Measurements from ENCODE around the gene TRIM74. TPM values are rescaled to one million over a fixed set of nuclear protein-coding genes. Genes with fewer than 3 reads are reported as not detected.
A peak's percentile ranks its signal among the peaks of the same experiment; 100 is the strongest.
"Not testable (repeated sequence)": the region's sequence is repeated elsewhere in the genome, so short reads cannot be mapped to it uniquely, and the experiment has no call there.

Gene TRIM74
- not detected for total RNA-seq

DNA sequence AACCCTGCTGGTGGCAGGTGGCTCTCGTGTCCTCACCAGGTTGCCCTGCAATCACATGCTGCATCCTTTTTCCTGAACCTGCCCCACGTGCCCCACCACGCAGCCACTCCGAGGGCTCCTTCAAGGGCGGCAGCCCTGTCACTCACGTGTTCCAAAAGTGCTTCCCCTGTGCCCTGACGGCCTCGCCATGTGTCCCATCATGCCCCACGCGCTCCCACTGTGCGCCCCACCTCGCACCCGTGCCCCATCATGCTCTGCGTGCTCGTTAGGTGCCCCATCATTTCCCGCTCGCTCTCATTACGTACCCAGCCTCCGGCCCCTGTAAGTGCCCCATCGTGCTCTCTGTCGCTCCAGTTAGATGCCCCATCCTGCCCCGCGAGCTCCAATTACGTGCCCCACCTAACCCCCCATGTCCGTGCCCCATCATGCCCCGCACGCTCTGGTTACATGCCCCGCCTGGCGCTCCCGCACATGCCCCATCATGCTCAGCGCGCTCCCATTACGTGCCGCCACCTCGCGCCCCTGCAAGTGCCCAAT lies at the start of gene TRIM74:
TRIM74 (minus strand) TSS at position 487 of the 537 bp plus-strand sequence. CDS start 3,309 bp downstream, outside the sequence.
- ATAC-seq: peak; percentile 45

GRCh38 chr7:73006491-73006890 lies 37.2 kb upstream of the TRIM74 start:
- ATAC-seq: not testable (repeated sequence)

DNA sequence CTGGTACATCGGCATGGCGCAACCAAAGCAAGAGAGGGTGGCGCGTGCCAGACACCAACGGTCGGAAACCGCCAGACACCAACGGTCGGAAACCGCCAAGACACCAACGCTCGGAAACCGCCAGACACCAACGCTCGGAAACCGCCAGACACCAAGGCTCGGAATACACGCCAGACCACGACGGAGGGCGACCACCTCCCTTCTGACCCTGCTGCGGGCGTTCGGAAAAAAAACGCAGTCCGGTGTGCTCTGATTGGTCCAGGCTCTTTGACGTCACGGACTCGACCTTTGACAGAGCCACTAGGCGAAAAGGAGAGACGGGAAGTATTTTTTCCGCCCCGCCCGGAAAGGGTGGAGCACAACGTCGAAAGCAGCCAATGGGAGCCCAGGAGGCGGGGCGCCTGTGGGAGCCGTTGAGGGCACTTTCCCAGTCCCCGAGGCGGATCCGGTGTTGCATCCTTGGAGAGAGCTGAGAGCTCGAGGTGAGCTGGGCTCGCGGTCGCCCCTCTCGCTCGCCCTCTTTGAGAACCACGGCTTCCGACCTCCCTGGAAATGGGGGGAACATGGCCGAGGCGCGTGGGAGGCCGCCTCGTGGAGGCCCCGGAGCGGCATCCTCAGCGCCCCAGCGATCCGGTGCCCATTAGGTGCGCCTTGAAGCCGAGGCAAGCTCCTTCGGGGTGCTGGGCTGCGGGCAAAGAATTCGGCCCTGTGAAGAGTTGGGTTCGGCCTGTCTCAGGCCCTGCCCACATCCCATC lies 36.6 kb upstream of the TRIM74 start:
- ATAC-seq: peak; percentile 96

GRCh38 chr7:73005356-73005692 lies 36.1 kb upstream of the TRIM74 start:
- ATAC-seq: peak; percentile 96

- ATAC-seq: not testable (repeated sequence)
Observed at GRCh38 chr7:72997887-72998468, 28.7 kb upstream of the TRIM74 start.

GRCh38 chr7:72997447-72997846 lies 28.2 kb upstream of the TRIM74 start:
- peak; percentile 20 for ATAC-seq

DNA sequence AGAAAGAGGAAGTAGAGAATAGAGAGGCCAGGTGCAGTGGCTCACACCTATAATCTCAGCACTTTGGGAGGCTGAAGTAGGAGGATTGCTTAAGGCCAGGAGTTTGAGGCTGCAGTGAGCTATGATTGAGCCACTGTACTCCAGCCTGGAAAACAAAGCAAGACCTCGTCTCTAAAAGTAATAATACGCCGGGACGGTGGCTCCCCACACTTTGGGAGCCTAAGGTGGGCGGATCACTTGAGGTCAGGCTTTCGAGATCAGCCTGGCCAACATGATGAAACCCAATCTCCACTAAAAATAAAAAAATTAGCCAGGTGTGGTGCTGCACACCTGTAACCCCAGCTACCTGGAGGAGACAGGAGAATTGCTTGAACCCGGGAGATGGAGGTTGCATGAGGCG lies 26.2 kb upstream of the TRIM74 start:
- not testable (repeated sequence) for ATAC-seq

- ATAC-seq: peak; percentile 65
Observed at GRCh38 chr7:72990146-72990913, 21.1 kb upstream of the TRIM74 start.

DNA sequence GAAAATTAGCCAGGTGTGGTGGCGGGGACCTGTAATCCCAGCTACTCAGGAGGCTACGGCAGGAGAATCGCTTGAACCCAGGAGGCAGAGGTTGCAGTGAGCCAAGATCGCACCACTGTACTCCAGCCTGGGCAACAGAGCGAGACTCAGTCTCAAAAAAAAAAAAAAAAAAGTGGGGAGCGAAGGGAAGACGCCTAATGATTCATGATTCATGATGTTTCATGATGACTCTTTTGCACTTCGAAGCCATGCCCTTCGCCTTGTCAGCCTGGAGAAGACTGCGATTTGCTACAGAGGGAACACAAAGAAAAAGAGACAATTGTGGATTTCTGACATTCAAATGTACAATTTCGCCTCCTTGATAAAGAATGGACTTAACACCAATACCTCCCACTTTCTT lies 12.8 kb upstream of the TRIM74 start:
- ATAC-seq: peak; percentile 63

GRCh38 chr7:72980382-72980781 lies 11.1 kb upstream of the TRIM74 start:
- not testable (repeated sequence) for ATAC-seq

DNA sequence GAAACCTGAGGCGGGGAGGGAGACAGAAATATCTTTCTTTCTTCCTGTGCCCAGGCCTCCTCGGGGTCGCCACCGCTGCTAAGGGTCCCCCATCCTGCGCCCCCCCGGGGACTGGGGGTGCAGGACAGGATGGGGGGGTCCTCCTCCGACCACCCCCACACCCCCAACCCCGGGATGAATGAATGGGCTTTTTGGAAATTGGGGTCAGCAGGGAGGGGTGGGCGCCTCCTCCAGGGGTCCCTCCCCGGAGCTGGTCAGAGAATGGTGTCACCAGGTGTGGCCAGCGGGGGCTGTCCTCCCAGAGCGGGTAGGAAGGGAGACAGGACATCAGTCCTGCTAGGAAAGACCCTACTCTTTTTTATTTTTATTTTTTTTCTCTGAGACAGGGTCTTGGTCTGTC lies 7.2 kb upstream of the TRIM74 start:
- ATAC-seq: not testable (repeated sequence)

DNA sequence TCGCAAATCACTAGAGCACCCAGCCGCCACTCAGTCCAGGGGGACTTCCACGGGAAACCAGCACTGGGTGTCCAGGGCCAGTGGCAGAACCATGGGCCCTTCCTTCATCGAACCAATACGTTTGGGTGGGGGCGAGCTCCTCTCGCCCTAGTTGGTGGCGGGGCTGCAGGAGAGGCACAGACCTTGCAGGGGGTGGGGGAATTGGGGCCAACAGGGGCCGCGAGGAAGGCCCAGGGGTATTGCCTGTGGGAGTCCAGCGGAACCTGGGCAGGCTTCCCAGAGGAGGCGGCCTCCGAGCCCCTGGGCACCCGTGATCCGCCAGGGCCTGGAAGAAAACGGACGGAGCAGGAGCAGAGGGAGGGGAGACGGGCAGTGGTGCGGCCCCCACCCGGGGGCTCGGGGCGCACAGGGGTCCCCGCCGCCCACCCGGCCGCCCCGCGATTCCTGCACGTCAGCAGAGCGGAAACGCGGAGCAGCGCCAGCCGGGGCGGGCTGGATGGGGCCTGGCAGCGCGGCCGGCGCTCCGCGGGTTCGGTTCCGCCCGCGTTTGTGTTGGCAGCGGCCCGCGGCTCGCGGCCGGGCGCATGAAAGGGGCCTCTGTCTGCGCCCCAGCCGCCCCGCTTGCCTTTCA lies 6.5 kb upstream of the TRIM74 start:
- ATAC-seq: not testable (repeated sequence)

DNA sequence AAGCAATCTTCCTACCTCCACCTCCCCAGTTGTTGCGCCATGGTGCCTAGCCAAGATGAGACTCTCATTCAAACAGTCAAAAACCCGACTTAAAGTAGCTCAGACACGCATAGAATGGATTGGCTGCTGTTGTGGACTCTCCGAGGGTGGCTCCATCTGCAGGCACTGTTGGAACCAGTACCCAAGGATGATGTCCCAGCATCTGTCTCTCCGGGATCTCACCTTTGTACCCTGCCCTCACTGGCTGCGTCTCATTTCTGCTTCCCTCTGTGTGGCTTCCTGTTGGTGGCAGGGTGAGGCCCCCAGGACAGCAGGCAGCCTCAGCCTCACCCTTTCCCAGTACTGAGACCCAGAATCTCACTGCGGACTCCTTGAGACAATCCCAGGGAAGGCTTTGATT lies 5.5 kb upstream of the TRIM74 start:
- ATAC-seq: not testable (repeated sequence)

GRCh38 chr7:72971505-72971904 lies 2.2 kb upstream of the TRIM74 start:
- not testable (repeated sequence) for ATAC-seq

DNA sequence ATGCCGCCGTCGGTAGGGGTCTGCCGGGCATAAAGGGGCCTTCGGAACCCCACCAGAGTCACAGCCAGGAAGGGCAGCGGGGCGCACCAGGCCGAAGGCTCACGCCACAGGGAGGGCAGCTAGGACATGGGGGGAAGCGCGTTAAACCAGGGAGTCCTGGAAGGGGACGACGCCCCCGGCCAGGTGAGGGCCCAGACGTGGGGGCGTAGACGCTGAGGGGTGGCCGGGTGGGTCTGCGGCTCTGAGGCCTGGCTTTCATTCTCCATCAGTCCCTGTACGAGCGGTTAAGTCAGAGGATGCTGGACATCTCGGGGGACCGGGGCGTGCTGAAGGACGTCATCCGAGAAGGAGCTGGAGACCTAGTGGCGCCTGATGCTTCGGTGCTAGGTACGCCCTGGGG lies 422 bp upstream of the TRIM74 start:
- ATAC-seq: not testable (repeated sequence)

DNA sequence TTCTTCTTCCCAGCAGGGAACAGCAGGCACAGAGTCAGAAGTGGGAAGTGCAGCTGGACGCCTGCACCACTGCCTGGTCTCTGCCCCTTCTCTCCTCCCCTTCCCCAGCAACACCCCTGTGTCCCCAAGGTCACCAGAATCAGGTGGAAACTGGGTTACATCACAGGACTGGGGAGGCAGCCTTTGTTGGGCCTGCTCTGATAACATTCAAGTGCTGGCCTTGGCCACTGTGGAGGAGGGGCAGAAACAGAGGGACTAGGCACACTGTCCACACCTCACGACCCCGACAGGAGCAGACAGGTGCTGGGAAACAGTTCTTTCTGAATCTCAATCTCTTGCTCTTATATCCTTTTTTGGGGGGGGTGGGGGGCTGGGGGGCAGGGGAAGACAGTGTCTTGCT lies 2.4 kb downstream of the TRIM74 start:
- ATAC-seq: not testable (repeated sequence)

DNA sequence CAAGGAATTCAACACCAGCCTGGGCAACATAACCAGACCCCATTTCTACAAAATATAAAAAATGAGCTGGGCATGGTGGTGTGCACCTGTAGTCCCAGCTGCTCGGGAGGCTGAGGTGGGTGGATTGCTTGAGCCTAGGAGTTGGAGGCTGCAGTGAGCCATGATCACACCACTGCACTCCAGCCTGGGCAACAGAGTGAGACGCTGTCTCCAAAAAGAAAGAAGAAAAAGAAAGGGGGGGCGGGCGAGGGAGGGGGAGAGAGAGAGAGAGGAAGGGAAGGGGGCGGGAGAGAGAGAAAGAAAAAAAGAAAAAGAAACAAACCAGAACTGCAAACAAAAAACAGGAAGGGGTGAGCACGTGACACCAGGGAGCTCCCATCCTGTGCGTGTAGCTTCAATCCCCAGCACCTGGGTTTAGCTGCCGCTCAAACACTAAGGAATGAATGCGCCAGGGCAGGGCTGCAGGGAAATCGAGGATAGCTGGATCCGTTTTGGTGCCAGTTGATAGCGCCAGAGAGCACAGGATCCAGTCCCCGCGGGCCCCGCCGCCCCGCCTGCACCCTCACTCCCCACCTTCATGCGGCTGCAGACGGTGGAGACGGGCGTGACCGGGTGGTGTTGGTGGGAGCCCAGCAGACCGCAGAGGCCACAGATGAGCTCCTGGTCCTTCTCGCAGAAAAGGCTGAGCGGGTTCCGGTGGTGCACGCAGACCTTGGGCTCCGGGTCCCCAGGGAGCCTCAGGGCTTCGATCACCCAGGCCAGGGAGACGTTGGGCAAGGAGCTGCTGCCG lies 3.9 kb downstream of the TRIM74 start:
- ATAC-seq: peak; percentile 68

GRCh38 chr7:72963056-72963455 lies 6.2 kb downstream of the TRIM74 start:
- not testable (repeated sequence) for ATAC-seq

DNA sequence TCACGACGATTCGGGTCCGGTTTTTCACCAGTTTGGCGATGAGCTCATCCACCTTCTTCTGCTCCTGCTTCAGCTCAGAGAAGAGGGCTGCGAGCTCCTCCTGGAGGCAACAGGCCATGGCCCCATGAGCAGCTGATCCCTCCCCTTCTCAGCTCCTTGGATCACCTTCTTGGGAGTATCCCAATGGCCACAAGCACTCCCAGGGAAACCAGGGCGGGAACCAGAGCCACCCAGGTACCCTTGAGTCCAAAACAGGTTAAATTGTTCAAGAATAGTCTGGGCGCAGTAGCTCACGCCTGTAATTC lies 8.0 kb downstream of the TRIM74 start:
- not testable (repeated sequence) for ATAC-seq

GRCh38 chr7:72960626-72961345 lies 8.5 kb downstream of the TRIM74 start:
- ATAC-seq: not testable (repeated sequence)

- ATAC-seq: not testable (repeated sequence)
Observed at GRCh38 chr7:72960029-72960428, 9.2 kb downstream of the TRIM74 start.
